ENCODE measurements around the gene SMARCA2.

GRCh38 chr9:2096376-2096970 lies 81.3 kb downstream of the SMARCA2 start:
- TF ChIP-seq EZH2 (IDR thresholded peaks at IDR 0.05; ENCODE audit: borderline replicate concordance, low read length), result no peak
- TF ChIP-seq CTCF (IDR thresholded peaks at IDR 0.05; ENCODE audit: low read length), result no peak
